LNCaP clone FGC (cell line): Measurements from ENCODE around the gene ZBED3.
"Not testable (repeated sequence)": the region's sequence is repeated elsewhere in the genome, so short reads cannot be mapped to it uniquely, and the experiment has no call there.

Experiments used
- DNase-seq: peaks from one replicate; pipeline ENCODE4 v3.0.0-alpha.2; 2011; ENCODE audit warnings: low read depth
- H3K4me3 ChIP-seq: 2 replicates; pipeline ENCODE4 v1.5.1; 2011; ENCODE audit warnings: mild to moderate bottlenecking, low read depth, low read length, control low read depth
- TF ChIP-seq, protein P1 (sequence below): IDR thresholded peaks from 2 replicates; pipeline ENCODE4 v1.5.1; 2012; ENCODE audit warnings: mild to moderate bottlenecking; ENCODE audit not compliant: control insufficient read depth, insufficient read depth; ENCODE audit errors: extremely low read depth

Gene ZBED3

GRCh38 chr5:77101298-77101697, 14.2 kb upstream of the ZBED3 start:
- DNase-seq, result no peak
- no peak overlapping the region for H3K4me3 ChIP-seq
- TF ChIP-seq, protein P1, sequence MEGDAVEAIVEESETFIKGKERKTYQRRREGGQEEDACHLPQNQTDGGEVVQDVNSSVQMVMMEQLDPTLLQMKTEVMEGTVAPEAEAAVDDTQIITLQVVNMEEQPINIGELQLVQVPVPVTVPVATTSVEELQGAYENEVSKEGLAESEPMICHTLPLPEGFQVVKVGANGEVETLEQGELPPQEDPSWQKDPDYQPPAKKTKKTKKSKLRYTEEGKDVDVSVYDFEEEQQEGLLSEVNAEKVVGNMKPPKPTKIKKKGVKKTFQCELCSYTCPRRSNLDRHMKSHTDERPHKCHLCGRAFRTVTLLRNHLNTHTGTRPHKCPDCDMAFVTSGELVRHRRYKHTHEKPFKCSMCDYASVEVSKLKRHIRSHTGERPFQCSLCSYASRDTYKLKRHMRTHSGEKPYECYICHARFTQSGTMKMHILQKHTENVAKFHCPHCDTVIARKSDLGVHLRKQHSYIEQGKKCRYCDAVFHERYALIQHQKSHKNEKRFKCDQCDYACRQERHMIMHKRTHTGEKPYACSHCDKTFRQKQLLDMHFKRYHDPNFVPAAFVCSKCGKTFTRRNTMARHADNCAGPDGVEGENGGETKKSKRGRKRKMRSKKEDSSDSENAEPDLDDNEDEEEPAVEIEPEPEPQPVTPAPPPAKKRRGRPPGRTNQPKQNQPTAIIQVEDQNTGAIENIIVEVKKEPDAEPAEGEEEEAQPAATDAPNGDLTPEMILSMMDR, result no peak

GRCh38 chr5:77095189-77095588, 8.1 kb upstream of the ZBED3 start:
- DNase-seq, result no peak
- TF ChIP-seq, protein P1, result no peak
- no peak overlapping the region for H3K4me3 ChIP-seq

DNA sequence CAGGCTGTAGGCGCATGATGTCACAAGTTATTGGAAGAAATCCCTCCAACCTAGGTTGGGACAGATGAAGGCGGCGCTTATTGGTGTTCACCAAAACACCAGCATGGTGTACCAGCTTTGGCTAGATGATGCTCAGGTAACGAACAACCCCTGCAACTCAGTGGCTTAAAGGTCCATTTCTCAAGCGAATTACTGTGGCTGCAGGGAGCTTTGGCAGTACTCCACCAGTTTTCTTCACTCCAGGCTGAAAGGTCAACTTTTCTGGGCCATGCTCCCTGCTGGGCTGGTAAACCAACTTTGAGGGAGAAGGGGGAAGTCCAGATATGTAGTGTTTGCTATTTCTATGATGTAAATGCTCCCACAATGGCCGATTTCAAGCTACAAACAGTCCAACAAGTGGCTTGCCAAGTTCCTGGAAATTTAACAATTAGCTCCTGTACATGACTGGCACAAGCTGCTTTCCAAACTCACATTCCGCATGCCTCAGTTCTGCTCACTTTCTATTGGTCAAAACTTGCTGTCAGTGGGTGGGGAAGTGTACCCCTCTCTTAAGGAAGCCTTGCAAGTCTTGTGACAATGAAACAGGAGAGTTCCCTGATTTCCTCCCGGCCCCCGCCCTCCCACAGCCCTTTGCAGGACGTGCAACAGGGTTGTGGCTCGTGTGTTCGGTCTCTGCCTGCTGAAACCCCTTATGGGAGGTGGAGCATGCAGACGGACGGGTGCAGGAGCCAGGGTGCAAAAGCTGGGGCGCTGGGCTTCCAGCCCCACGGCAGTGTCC, 588 bp upstream of the ZBED3 start:
- TF ChIP-seq, protein P1, result no peak
- peak; percentile 50 for DNase-seq
- peak overlapping the region; percentile 67 for H3K4me3 ChIP-seq

- H3K4me3 ChIP-seq, result peak overlapping the region; percentile 67
- TF ChIP-seq, protein P1, result no peak
- no peak for DNase-seq
Observed at GRCh38 chr5:77086368-77086688, 757 bp downstream of the ZBED3 start.

- DNase-seq, result no peak
- no peak overlapping the region for H3K4me3 ChIP-seq
- TF ChIP-seq, protein P1, result no peak
Observed at GRCh38 chr5:77083088-77083487, 4.0 kb downstream of the ZBED3 start.

DNA sequence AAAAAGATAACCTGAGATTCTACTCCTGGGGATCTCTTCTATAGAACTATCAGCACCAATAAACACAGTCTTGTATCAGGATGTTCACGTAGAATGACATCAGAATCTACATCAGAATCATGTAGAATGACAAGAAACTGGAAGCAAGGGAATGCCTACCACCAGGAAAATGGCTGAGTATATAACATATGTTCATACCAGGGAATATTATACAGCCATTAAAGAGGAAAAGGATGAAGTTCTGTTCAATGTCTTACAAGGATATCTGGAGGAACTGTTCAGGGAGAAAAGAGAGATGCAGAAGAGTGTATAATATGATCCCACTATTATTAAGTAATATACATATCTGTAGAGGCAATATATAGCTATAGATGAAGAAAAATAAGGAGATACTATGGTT, 4.8 kb downstream of the ZBED3 start:
- no peak for DNase-seq
- TF ChIP-seq, protein P1, result no peak
- no peak overlapping the region for H3K4me3 ChIP-seq

DNA sequence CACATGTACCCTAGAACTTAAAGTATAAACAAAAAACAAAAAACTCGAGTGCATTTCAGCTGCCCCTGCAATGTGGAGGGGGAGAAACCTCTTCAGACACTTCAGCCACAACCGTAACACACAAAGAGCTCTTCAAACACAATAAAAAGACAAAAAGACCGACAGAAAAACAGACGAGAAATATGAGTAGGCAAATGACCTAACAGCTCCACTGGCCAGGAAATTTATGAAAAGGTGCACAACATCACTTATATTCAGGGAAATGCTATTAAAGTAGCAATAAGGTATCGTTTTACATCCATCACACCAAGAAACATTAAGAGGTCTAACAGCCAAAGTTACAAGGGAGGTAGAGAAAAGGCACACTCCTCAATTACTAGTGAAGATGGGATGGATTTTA, 6.2 kb downstream of the ZBED3 start:
- DNase-seq, result no peak
- H3K4me3 ChIP-seq, result no peak overlapping the region
- TF ChIP-seq, protein P1, result no peak

DNA sequence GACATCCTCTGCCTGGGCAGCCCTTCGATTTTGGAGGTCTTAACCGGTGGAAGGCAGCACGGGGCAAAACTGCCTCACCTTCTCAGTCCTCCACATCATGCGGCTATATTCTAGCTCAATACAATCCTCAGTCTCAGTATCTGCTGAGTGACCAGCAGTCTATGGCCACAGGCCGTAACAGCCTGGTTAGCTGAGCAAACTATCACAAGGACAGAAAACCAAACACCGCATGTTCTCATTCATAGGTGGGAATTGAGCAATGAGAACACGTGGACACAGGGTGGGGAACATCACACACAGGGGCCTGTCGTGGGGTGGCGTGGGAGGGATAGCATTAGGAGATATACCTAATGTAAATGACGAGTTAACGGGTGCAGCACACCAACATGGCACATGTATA, 6.6 kb downstream of the ZBED3 start:
- H3K4me3 ChIP-seq, DNase-seq: not testable (repeated sequence)
